KG1 (cell line): ENCODE results near the gene PRIMPOL.

Experiments used
- DNase-seq: peaks from one replicate; lab custom pipeline; 2025; lab: John Stamatoyannopoulos, UW

The PRIMPOL gene

GRCh38 chr4:184668511-184669114, 19.1 kb downstream of the PRIMPOL start:
- DNase-seq, result no peak

- DNase-seq, result no peak
Observed at GRCh38 chr4:184669251-184669650, 19.7 kb downstream of the PRIMPOL start.

- no peak for DNase-seq
Observed at GRCh38 chr4:184671101-184671500, 21.6 kb downstream of the PRIMPOL start.

- DNase-seq, result no peak
Observed at GRCh38 chr4:184672741-184673140, 23.2 kb downstream of the PRIMPOL start.

GRCh38 chr4:184674011-184674410, 24.5 kb downstream of the PRIMPOL start:
- no peak for DNase-seq

GRCh38 chr4:184675018-184675417, 25.5 kb downstream of the PRIMPOL start:
- no peak for DNase-seq

GRCh38 chr4:184675821-184676492, 26.4 kb downstream of the PRIMPOL start:
- no peak for DNase-seq

- no peak for DNase-seq
Observed at GRCh38 chr4:184680698-184681097, 31.2 kb downstream of the PRIMPOL start.

- no peak for DNase-seq
Observed at GRCh38 chr4:184681916-184682315, 32.4 kb downstream of the PRIMPOL start.

- no peak for DNase-seq
Observed at GRCh38 chr4:184684491-184685189, 35.1 kb downstream of the PRIMPOL start.

- no peak for DNase-seq
Observed at GRCh38 chr4:184688005-184688404, 38.5 kb downstream of the PRIMPOL start.

GRCh38 chr4:184688447-184688846, 38.9 kb downstream of the PRIMPOL start:
- no peak for DNase-seq

- DNase-seq, result no peak
Observed at GRCh38 chr4:184689681-184690080, 40.1 kb downstream of the PRIMPOL start.

- no peak for DNase-seq
Observed at GRCh38 chr4:184693056-184693455, 43.5 kb downstream of the PRIMPOL start.

- no peak for DNase-seq
Observed at GRCh38 chr4:184694412-184694956, 44.9 kb downstream of the PRIMPOL start.

- DNase-seq, result no peak
Observed at GRCh38 chr4:184695178-184695896, 45.8 kb downstream of the PRIMPOL start.

GRCh38 chr4:184697956-184698355, 48.4 kb downstream of the PRIMPOL start:
- DNase-seq, result no peak

GRCh38 chr4:184699941-184700340, 50.4 kb downstream of the PRIMPOL start:
- no peak for DNase-seq

- no peak for DNase-seq
Observed at GRCh38 chr4:184702114-184702513, 52.6 kb downstream of the PRIMPOL start.

- no peak for DNase-seq
Observed at GRCh38 chr4:184705692-184706091, 56.2 kb downstream of the PRIMPOL start.

GRCh38 chr4:184706453-184706852, 56.9 kb downstream of the PRIMPOL start:
- no peak for DNase-seq

- DNase-seq, result no peak
Observed at GRCh38 chr4:184712322-184712721, 62.8 kb downstream of the PRIMPOL start.
